BE2C (cell line): ENCODE measurements around the gene PBX2.
"Not testable (repeated sequence)": the region's sequence is repeated elsewhere in the genome, so short reads cannot be mapped to it uniquely, and the experiment has no call there.

ENCODE experiments used
- DNase-seq: peaks from one replicate; pipeline ENCODE4 v3.0.0-alpha.2; 2020
- H3K27me3 ChIP-seq: fragments of 250-450 bp; sonication (Bioruptor Pico); 2 replicates; pipeline ENCODE4 v1.5.1; 2020; ENCODE audit warnings: mild to moderate bottlenecking
- H3K36me3 ChIP-seq: fragments of 250-450 bp; sonication (Bioruptor Pico); 2 replicates; pipeline ENCODE4 v1.5.1; 2020; ENCODE audit warnings: mild to moderate bottlenecking
- H3K4me1 ChIP-seq: fragments of 250-450 bp; sonication (Bioruptor Pico); 2 replicates; pipeline ENCODE4 v1.5.1; 2020
- H3K4me3 ChIP-seq: 2 replicates; pipeline ENCODE4 v1.5.1; 2011; ENCODE audit warnings: low read depth, low read length
- H3K9me3 ChIP-seq: fragments of 250-450 bp; sonication (Bioruptor Pico); 2 replicates; pipeline ENCODE4 v1.5.1; 2020
- CTCF ChIP-seq: IDR thresholded peaks from 2 replicates; pipeline ENCODE4 v1.5.1; 2012; ENCODE audit warnings: mild to moderate bottlenecking, low read depth, low read length

PBX2 gene

GRCh38 chr6:32195652-32195901 is 5.6 kb upstream of the PBX2 start:
- Histone ChIP-seq H3K4me1 (peaks cover 2% of the 10 kb centered on the region; the same call in 1 of the 2 replicates), H3K27me3 (no peaks in the 10 kb centered on the region), H3K36me3 (no peaks in the 10 kb centered on the region), H3K9me3 (no peaks in the 10 kb centered on the region), H3K4me3 (peak overlapping the region; percentile 52)
- TF ChIP-seq CTCF = peak; percentile 40; the same call in 1 of the 2 replicates
- DNase-seq = peak; percentile 100

GRCh38 chr6:32194825-32195651 is 5.0 kb upstream of the PBX2 start:
- no peaks in the 10 kb centered on the region for H3K27me3 ChIP-seq
- H3K9me3 ChIP-seq = no peaks in the 10 kb centered on the region
- DNase-seq = no peak
- peak overlapping the region; percentile 52 for H3K4me3 ChIP-seq
- no peaks in the 10 kb centered on the region for H3K36me3 ChIP-seq
- H3K4me1 ChIP-seq = peaks cover 2% of the 10 kb centered on the region; the same call in 1 of the 2 replicates
- peak; percentile 63 for TF ChIP-seq CTCF

- Histone ChIP-seq H3K4me3 (no peak overlapping the region), H3K9me3 (no peaks in the 10 kb centered on the region), H3K36me3 (no peaks in the 10 kb centered on the region), H3K27me3 (no peaks in the 10 kb centered on the region), H3K4me1 (peaks cover 2% of the 10 kb centered on the region; the same call in 1 of the 2 replicates)
- no peak for TF ChIP-seq CTCF
- no peak for DNase-seq
Measured at GRCh38 chr6:32194388-32194787, 4.4 kb upstream of the PBX2 start.

GRCh38 chr6:32193096-32193495 is 3.1 kb upstream of the PBX2 start:
- H3K36me3 ChIP-seq, H3K9me3 ChIP-seq, DNase-seq, H3K4me1 ChIP-seq, H3K27me3 ChIP-seq, H3K4me3 ChIP-seq: not testable (repeated sequence)

GRCh38 chr6:32192608-32193039 is 2.6 kb upstream of the PBX2 start, which contains the start of gene GPSM3:
TSS of gene GPSM3 (minus strand) at chr6:32192643. CDS start at chr6:32192513, 130 bp downstream.
- Histone ChIP-seq H3K4me1 (peaks cover 2% of the 10 kb centered on the region; the same call in 1 of the 2 replicates), H3K4me3 (no peak within 1 kb of the TSS), H3K36me3 (peaks cover 4% of the 10 kb centered on the region), H3K27me3 (no peaks in the 10 kb centered on the region), H3K9me3 (no peaks in the 10 kb centered on the region)
- DNase-seq = no peak
- TF ChIP-seq CTCF = no peak

GRCh38 chr6:32191696-32192607 is 1.9 kb upstream of the PBX2 start:
- peaks cover 11% of the 10 kb centered on the region for H3K36me3 ChIP-seq
- peaks cover 2% of the 10 kb centered on the region; the same call in 1 of the 2 replicates for H3K4me1 ChIP-seq
- no peak overlapping the region for H3K4me3 ChIP-seq
- H3K27me3 ChIP-seq = no peaks in the 10 kb centered on the region
- DNase-seq = no peak
- TF ChIP-seq CTCF = no peak
- H3K9me3 ChIP-seq = no peaks in the 10 kb centered on the region
